SK-N-MC (cell line): ENCODE measurements around the gene KCNMA1.

ENCODE experiments used
- EZH2 ChIP-seq: fragments of 200-600 bp; sonication (generic); IDR thresholded peaks from one replicate; pipeline ENCODE4 v1.6.1; 2017; ENCODE audit warnings: antibody characterized with exemption
- POLR2AphosphoS5 ChIP-seq: IDR thresholded peaks from 2 replicates; pipeline ENCODE4 v1.6.1; 2012; ENCODE audit warnings: mild to moderate bottlenecking, low read depth, low read length, borderline replicate concordance

GRCh38 chr10:77074104-77074624 is 563.4 kb downstream of the KCNMA1 start:
- no peak for TF ChIP-seq EZH2
- TF ChIP-seq POLR2AphosphoS5, result no peak
